Body of pancreas (tissue), 4 donors: ENCODE data around the gene HOXA6. TPM values are rescaled to one million over a fixed set of nuclear protein-coding genes. Genes with fewer than 3 reads are reported as not detected.

Experiments
- ATAC-seq: fragments of 150-250 bp; one replicate; pipeline ENCODE4 v1.9.1; 2016
- DNase-seq, 4 donors: peaks; one replicate each; pipeline ENCODE4 v3.0.0-alpha.2; 2019
- H3K27ac ChIP-seq, 4 donors: fragments of 200-600 bp; sonication (generic); 1 replicate in 3 of 4; 2 replicates in 1 of 4; pipeline versions ENCODE4 v1.5.1 to v1.6.1; 2016 to 2019; ENCODE audit warnings: mild to moderate bottlenecking in 1 of 4, mixed read lengths in 1 of 4, moderate library complexity in 1 of 4
- H3K27me3 ChIP-seq, 2 donors: fragments of 200-600 bp; sonication (generic); one replicate each; pipeline ENCODE4 v1.6.0; 2016; ENCODE audit warnings: mild to moderate bottlenecking in 1 of 2
- H3K36me3 ChIP-seq, 2 donors: fragments of 200-600 bp; sonication (generic); replicated peaks in 1 of 2; 2 replicates each; pipeline ENCODE4 v1.5.1; 2016; ENCODE audit warnings: low read depth in 2 of 2; ENCODE audit not compliant: insufficient read depth in 1 of 2
- H3K4me1 ChIP-seq: fragments of 200-600 bp; sonication (generic); one replicate; pipeline ENCODE4 v1.6.0; 2016
- H3K4me3 ChIP-seq, 2 donors: fragments of 200-600 bp; sonication (generic); 1 replicate in 1 of 2; 2 replicates in 1 of 2; pipeline ENCODE4 v1.5.1; 2016 to 2019
- H3K9me3 ChIP-seq, 3 donors: fragments of 200-600 bp; sonication (generic); 1 replicate in 2 of 3; 2 replicates in 1 of 3; pipeline ENCODE4 v1.5.1; 2016
- CTCF ChIP-seq, 7 experiments: fragments of 450-650 bp in 4 of 7; fragments of 200-600 bp in 3 of 7; sonication (generic) in 3 of 7; IDR thresholded peaks; one replicate each; pipeline ENCODE4 v1.5.1; 2016 to 2019; ENCODE audit warnings: antibody characterized with exemption in 7 of 7
- POLR2A ChIP-seq, 3 donors: fragments of 450-650 bp; IDR thresholded peaks; one replicate each; pipeline ENCODE4 v1.6.1; 2016; ENCODE audit warnings: antibody characterized with exemption in 3 of 3, mild to moderate bottlenecking in 2 of 3
- WGBS, 2 donors: methylation state at CpG; one replicate each; pipeline ENCODE4 v1.1.5; 2017; 5-methylcytosine and 5-hydroxymethylcytosine counted together
- intact Hi-C: fragments of 100-400 bp; cut with DNase I; formaldehyde crosslinking; loops from one replicate; pipeline ENCODE4 v1.15.1; 2023
- total RNA-seq, 2 donors: library from RNA; depleted of rRNA; stranded (reverse); fragments of >200 nt; gene quantifications; one replicate each; pipeline ENCODE4 v1.1.0, GENCODE V29; 2016

The HOXA6 gene
- total RNA-seq, 2 donors from 2014 or later = not detected

DNA sequence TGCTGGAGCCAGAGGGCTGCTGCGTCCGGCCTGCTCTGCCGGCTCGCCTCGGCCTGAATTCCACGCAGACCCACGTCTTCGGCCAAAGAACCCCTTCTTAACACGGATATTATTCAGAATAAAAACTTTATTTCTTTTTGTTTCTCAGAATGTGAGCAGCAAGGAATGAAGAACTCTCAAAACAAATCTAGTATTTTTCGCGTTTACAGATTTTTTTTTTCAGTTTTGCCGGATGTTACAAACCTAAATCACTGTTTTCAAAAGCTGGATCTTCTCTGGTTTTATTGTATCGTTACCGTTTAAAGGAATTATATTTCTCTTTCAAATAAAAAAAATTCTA is 40.7 kb downstream of the HOXA6 start:
- ATAC-seq = no peak
- DNase-seq = no peak
- intact Hi-C loops = no loop called here

GRCh38 chr7:27106181-27106900 is 41.2 kb downstream of the HOXA6 start:
- Histone ChIP-seq H3K36me3 (no peaks in the 10 kb centered on the region), H3K27me3 (peaks cover 0 to 55% of the 10 kb centered on the region in 2 donors), H3K27ac (peak overlapping the region; percentile 8 to 66 (median 34)), H3K4me1 (peaks cover 14% of the 10 kb centered on the region), H3K9me3 (no peaks in the 10 kb centered on the region), H3K4me3 (no peak overlapping the region)
- intact Hi-C loops = no loop called here
- WGBS, 2 donors = 9 to 15% methylated on average over 29 to 38 of the region's 44 CpGs
- TF ChIP-seq CTCF (IDR thresholded peaks at IDR 0.05) (no peak), POLR2A (IDR thresholded peaks at IDR 0.05) (peak in 1 of 3 donors; percentile 15)
- DNase-seq (peak in 1 of 4 donors; percentile 12), ATAC-seq (no peak)

More for the DNA sequence above, 40.7 kb downstream of the HOXA6 start:
- Histone ChIP-seq H3K27ac (peak overlapping the region in 3 of 4 donors; percentile 8 to 66 (median 59)), H3K4me3 (no peak overlapping the region), H3K9me3 (no peaks in the 10 kb centered on the region), H3K36me3 (no peaks in the 10 kb centered on the region), H3K27me3 (peaks cover 0 to 53% of the 10 kb centered on the region in 2 donors), H3K4me1 (peaks cover 14% of the 10 kb centered on the region)
- TF ChIP-seq POLR2A (IDR thresholded peaks at IDR 0.05) (no peak), CTCF (IDR thresholded peaks at IDR 0.05) (no peak)
- 16 to 19% methylated on average over 14 of the region's 14 CpGs for WGBS, 2 donors

DNA sequence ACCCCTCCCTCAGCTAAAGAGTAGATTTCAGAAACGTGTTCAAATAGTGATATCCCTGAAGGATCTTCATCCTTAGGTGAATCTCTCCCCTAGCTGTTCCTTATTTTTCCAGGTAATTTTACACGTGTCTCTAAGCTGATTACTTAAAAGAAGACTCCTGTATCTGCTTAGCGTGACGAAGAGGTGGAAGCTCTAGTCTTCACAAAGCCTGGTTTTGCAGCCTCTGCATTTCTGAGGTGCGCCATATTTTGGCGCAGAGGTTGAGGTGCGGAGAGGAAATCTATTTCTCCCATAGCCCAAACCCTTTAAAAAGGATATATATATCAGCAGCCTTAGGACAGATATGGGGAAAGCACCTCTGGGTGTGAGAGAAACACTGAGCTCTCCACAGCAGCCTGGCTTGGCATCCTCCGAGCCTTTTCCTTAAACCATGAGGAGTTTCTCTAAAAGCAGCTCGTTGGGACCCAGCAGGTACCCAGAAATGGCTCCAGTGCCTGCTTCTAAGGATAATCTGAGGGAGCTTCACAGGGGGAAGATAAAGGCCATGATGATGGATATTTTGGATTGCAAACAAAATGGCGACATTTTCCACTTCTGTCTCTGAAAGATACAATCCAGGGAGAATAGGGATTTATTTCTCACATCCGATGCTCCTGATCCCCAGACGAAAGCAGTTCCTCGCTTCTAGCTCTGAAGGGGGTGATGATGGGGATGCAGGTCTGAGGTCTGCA is 42.1 kb downstream of the HOXA6 start:
- ATAC-seq (no peak), DNase-seq (no peak)
- WGBS, 2 donors = 33 to 34% methylated on average over 13 of the region's 13 CpGs
- H3K27me3 ChIP-seq = peaks cover 0 to 63% of the 10 kb centered on the region in 2 donors
- H3K27ac ChIP-seq = no peak overlapping the region
- TF ChIP-seq POLR2A (IDR thresholded peaks at IDR 0.05) (no peak), CTCF (IDR thresholded peaks at IDR 0.05) (no peak)
- H3K36me3 ChIP-seq = no peaks in the 10 kb centered on the region
- H3K4me1 ChIP-seq = peaks cover 14% of the 10 kb centered on the region
- intact Hi-C loops = no loop called here
- H3K9me3 ChIP-seq = no peaks in the 10 kb centered on the region
- H3K4me3 ChIP-seq = no peak overlapping the region

DNA sequence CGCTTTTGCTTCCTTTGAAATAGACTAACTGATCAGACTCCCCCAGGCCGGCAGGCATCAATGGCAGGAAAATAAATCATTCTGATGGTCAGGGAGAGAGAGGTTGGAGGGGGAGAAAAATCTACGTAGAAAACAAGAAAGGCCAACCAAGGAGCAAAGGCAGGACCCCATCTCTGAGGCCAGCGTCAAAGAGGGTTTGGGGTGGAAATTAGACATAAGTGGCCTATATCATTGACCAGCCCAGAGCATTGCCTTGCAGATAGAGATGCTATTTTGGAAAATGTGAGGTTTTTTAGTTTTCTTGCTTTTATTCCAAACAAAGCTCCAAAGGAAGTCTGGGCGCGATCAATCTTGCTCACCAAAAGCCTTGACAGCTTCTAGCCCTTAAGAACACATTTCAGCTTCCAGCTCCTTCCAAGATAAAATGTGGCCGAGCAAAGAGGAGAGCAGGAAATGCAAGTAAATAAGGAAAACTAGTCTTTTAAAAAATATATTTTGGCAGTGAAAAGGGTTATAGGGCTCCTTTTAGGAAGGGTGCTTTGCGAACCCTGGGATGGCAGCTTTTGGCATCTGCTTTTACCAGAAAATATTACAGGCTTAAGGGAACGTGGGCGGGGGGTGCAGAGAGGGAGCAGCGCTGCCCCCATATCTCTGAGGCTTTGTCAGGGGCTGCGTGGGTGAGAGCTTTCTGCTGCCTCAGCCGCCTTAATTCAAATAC is 43.1 kb downstream of the HOXA6 start:
- no peaks in the 10 kb centered on the region for H3K9me3 ChIP-seq
- no peaks in the 10 kb centered on the region for H3K36me3 ChIP-seq
- H3K4me1 ChIP-seq = peaks cover 17% of the 10 kb centered on the region
- H3K27me3 ChIP-seq = peaks cover 0 to 63% of the 10 kb centered on the region in 2 donors
- ATAC-seq (no peak), DNase-seq (no peak)
- no peak overlapping the region for H3K4me3 ChIP-seq
- intact Hi-C loops = no loop called here
- H3K27ac ChIP-seq = peak overlapping the region in 1 of 4 donors; percentile 30
- TF ChIP-seq POLR2A (IDR thresholded peaks at IDR 0.05) (no peak), CTCF (IDR thresholded peaks at IDR 0.05) (no peak)
- WGBS, 2 donors = 16 to 21% methylated on average over 13 of the region's 13 CpGs
